Heart left ventricle (tissue), 16 donors: ENCODE data around the gene SUMF2. TPM values are rescaled to one million over a fixed set of nuclear protein-coding genes. Genes with fewer than 3 reads are reported as not detected.
"Not testable (repeated sequence)": the region's sequence is repeated elsewhere in the genome, so short reads cannot be mapped to it uniquely, and the experiment has no call there.

ENCODE experiments used
- ATAC-seq, 4 donors: fragments of 200-7000 bp; cut with Tn5 transposase; one replicate each; pipeline ENCODE4 v1.9.1; 2020 to 2022; ENCODE audit warnings: moderate library complexity in 4 of 4, mild to moderate bottlenecking in 3 of 4, moderate number of reproducible peaks in 1 of 4
- DNase-seq, 5 donors: peaks; one replicate each; pipeline ENCODE4 v3.0.0-alpha.2; 2020
- H3K27ac ChIP-seq, 12 donors: fragments of 200-600 bp; sonication (generic) in 4 of 12; one replicate each; pipeline versions ENCODE4 v1.5.0 to v1.8.0; 2016 to 2022; ENCODE audit warnings: mild to moderate bottlenecking in 2 of 12
- H3K27me3 ChIP-seq, 9 donors: fragments of 200-600 bp; sonication (generic) in 2 of 9; one replicate each; pipeline versions ENCODE4 v1.5.1 to v1.8.0; 2016 to 2022; ENCODE audit warnings: mild to moderate bottlenecking in 3 of 9
- H3K36me3 ChIP-seq, 9 donors: fragments of 200-600 bp; sonication (generic) in 2 of 9; one replicate each; pipeline versions ENCODE4 v1.5.0 to v1.8.0; 2018 to 2022; ENCODE audit warnings: mild to moderate bottlenecking in 2 of 9
- H3K4me1 ChIP-seq, 12 donors: fragments of 200-600 bp; sonication (generic) in 4 of 12; one replicate each; pipeline versions ENCODE4 v1.5.0 to v1.8.0; 2016 to 2022; ENCODE audit warnings: mild to moderate bottlenecking in 3 of 12
- H3K4me3 ChIP-seq, 12 donors: fragments of 200-600 bp; sonication (generic) in 4 of 12; one replicate each; pipeline versions ENCODE4 v1.5.0 to v1.8.0; 2017 to 2022; ENCODE audit warnings: mild to moderate bottlenecking in 9 of 12, moderate library complexity in 4 of 12
- H3K9me3 ChIP-seq, 12 donors: fragments of 200-600 bp; sonication (generic) in 4 of 12; one replicate each; pipeline versions ENCODE4 v1.5.0 to v1.8.0; 2016 to 2022; ENCODE audit warnings: mild to moderate bottlenecking in 1 of 12
- CTCF ChIP-seq, 12 donors: fragments of 200-600 bp; sonication (generic) in 4 of 12; IDR thresholded peaks; one replicate each; pipeline versions ENCODE4 v1.5.0 to v1.8.0; 2018 to 2022; ENCODE audit warnings: antibody characterized with exemption in 12 of 12, mild to moderate bottlenecking in 5 of 12
- POLR2A ChIP-seq, 2 donors: fragments of 450-650 bp; IDR thresholded peaks; one replicate each; pipeline ENCODE4 v1.6.1; 2017; ENCODE audit warnings: antibody characterized with exemption in 2 of 2, mild to moderate bottlenecking in 2 of 2, moderate library complexity in 2 of 2
- WGBS, 4 donors: extraction: QIAGEN DNeasy Blood & Tissue Kit in 2 of 4; methylation state at CpG; one replicate each; pipeline versions ENCODE4 v1.1.5 to v1.1.7; 2013 to 2018; 5-methylcytosine and 5-hydroxymethylcytosine counted together
- intact Hi-C, 10 donors: fragments of 100-400 bp; cut with DNase I; formaldehyde crosslinking; loops; one replicate each; pipeline versions ENCODE4 v1.11.1 to v1.14.2; 2022
- long read RNA-seq, 3 donors: library from polyadenylated mRNA; unstranded; transcript quantifications; one replicate each; pipeline ENCODE4 v2.0.0, GENCODE V29; 2020 to 2021
- polyA plus RNA-seq, 2 donors: library from polyadenylated mRNA; stranded (reverse); fragments of 200-250 nt; gene quantifications; one replicate each; pipeline ENCODE4 v1.2.3, GENCODE V29; 2013
- total RNA-seq, 9 donors: library from RNA; depleted of rRNA in 2 of 9; stranded (reverse); fragments of >200 nt in 2 of 9; fragmentation: NEBNext Ultra II Directional in 3 of 9; extraction: Animal tissue kit (Norgen Biotek cat#: 25700) in 3 of 9; gene quantifications; one replicate each; pipeline versions ENCODE4 v1.1.0 to v1.2.4, GENCODE V29; 2016 to 2023
- donor health status: ischemic (EF 13 %, LVEDD 7.1; RV severe dilation, severe dysfunction).
- donor health status: healthy with polysubstance abuse.
- donor health status: DM: no; HTN: yes; CAD: no.
- donor health status: DM: no; HTN: no; CAD: no.
- donor health status: ischemic (EF 25% LVEDD 6.9; RV normal size, moderate dysfunction).
- donor health status: ischemic (EF 25% LVEDD 5.7; RV mildly dilated, moderate dysfunction).
- donor health status: healthy.
- donor health status: DM: yes; HTN: yes; CAD: no.
- donor health status: ischemic (EF 35%, LVEDD 5.7; RV mildly dilated, moderate dysfunction).
- donor health status: nonischemic (EF 11% LVEDD 7.7; RV severe dilation, severe dysfunction).
- donor health status: DM: yes; HTN: yes; CAD: no.
- donor health status: PGD.
- donor health status: ischemic (EF 29% LVEDD 5.4; RV normal size, mild dysfunction).
- donor health status: nonischemic (EF 23%, LVEDD 6.1; RV moderate dilation, normal function).

Gene SUMF2
- total RNA-seq (10 to 100 TPM; 23.1 to 61.5 (median 30.9) TPM), polyA plus RNA-seq (10 to 100 TPM; 35.5 to 42.4 TPM)
- long read RNA-seq, donor 1, transcript SUMF2-208 (9 exons, 2,052 nt) = major isoform, 28 of 47 reads
- long read RNA-seq, donor 1, partial matches to known transcripts = 1 of 47 reads
- long read RNA-seq, donor 1, other reads (novel, unspliced or antisense) = 7 of 47 reads
- long read RNA-seq, donor 2, transcript SUMF2-208 (9 exons, 2,052 nt) = major isoform, 129 of 191 reads
- long read RNA-seq, donor 2, transcript SUMF2-204 (8 exons, 1,683 nt) = minor isoform, 9 of 191 reads
- long read RNA-seq, donor 2, transcript SUMF2-207 (8 exons, 1,792 nt) = minor isoform, 13 of 191 reads
- long read RNA-seq, donor 2, partial matches to known transcripts = 9 of 191 reads
- long read RNA-seq, donor 2, other reads (novel, unspliced or antisense) = 18 of 191 reads
- long read RNA-seq, donor 3, transcript SUMF2-208 (9 exons, 2,052 nt) = major isoform, 25 of 45 reads
- long read RNA-seq, donor 3, partial matches to known transcripts = 4 of 45 reads
- long read RNA-seq, donor 3, other reads (novel, unspliced or antisense) = 5 of 45 reads

- Histone ChIP-seq H3K27ac (peak within 1 kb of the TSS; percentile 54 to 93 (median 90)), H3K9me3 (no peaks in the 10 kb centered on the region), H3K4me1 (peaks cover 0 to 32% (median 11%) of the 10 kb centered on the region in 12 donors), H3K27me3 (no peaks in the 10 kb centered on the region), H3K4me3 (peak within 1 kb of the TSS; percentile 52 to 94 (median 76)), H3K36me3 (peaks cover 0 to 60% (median 51%) of the 10 kb centered on the region in 9 donors)
- DNase-seq = peak; percentile 93 to 97 (median 95)
- intact Hi-C loops = loop anchor here in 3 of 10 donors (1.0 to 10.0 kb wide), 4 partner anchors 13 to 169 kb away; partner anchors contain the start of genes CCT6A (in 1 of the 3), NIPSNAP2 (in 1 of the 3) and PSPH (in 1 of the 3)
- 0 to 1% (median 1%) methylated on average over 13 to 49 of the region's 49 CpGs for WGBS, 4 donors
- ATAC-seq = peak; percentile 99 to 100 (median 100)
- peak in 1 of 2 donors; percentile 83 for TF ChIP-seq POLR2A (IDR thresholded peaks at IDR 0.05)
- TF ChIP-seq CTCF (IDR thresholded peaks at IDR 0.05) = peak in 10 of 12 donors; percentile 5 to 50 (median 31)
These were observed at the start of gene SUMF2 for GRCh38 chr7:56063882-56064625. Gene SUMF2 (plus strand): TSS chr7:56064286. CDS start chr7:56064312, 26 bp downstream.

- ATAC-seq, H3K27ac ChIP-seq, H3K4me3 ChIP-seq, H3K4me1 ChIP-seq, H3K9me3 ChIP-seq, H3K27me3 ChIP-seq, DNase-seq, intact Hi-C loops: not testable (repeated sequence)
- peaks cover 0 to 57% (median 30%) of the 10 kb centered on the region in 9 donors for H3K36me3 ChIP-seq
- WGBS, 4 donors = 95 to 96% (median 95%) methylated on average over 3 of the region's 3 CpGs
These were observed 47.1 kb upstream of the SUMF2 start for GRCh38 chr7:56017015-56017414.

- 76 to 87% (median 83%) methylated on average over 9 of the region's 9 CpGs for WGBS, 4 donors
- ATAC-seq (no peak), DNase-seq (no peak)
- Histone ChIP-seq H3K4me1 (peaks cover 0 to 5% (median 0%) of the 10 kb centered on the region in 12 donors), H3K36me3 (peaks cover 0 to 40% (median 22%) of the 10 kb centered on the region in 9 donors), H3K27me3 (no peaks in the 10 kb centered on the region), H3K9me3 (no peaks in the 10 kb centered on the region), H3K4me3 (no peak overlapping the region), H3K27ac (no peak overlapping the region)
- intact Hi-C loops = no loop called here
- TF ChIP-seq POLR2A (IDR thresholded peaks at IDR 0.05) = no peak
- no peak for TF ChIP-seq CTCF (IDR thresholded peaks at IDR 0.05)
These were observed 44.6 kb upstream of the SUMF2 start for GRCh38 chr7:56019501-56019900.

- no peaks in the 10 kb centered on the region for H3K27me3 ChIP-seq
- peak; percentile 69 to 76 (median 72) for ATAC-seq
- TF ChIP-seq POLR2A (IDR thresholded peaks at IDR 0.05) (no peak), CTCF (IDR thresholded peaks at IDR 0.05) (no peak)
- H3K36me3 ChIP-seq = peaks cover 0 to 25% (median 15%) of the 10 kb centered on the region in 9 donors
- H3K9me3 ChIP-seq = no peaks in the 10 kb centered on the region
- no peak for DNase-seq
- H3K4me1 ChIP-seq = peaks cover 0 to 5% (median 0%) of the 10 kb centered on the region in 12 donors
- intact Hi-C loops = no loop called here
- H3K4me3 ChIP-seq = no peak overlapping the region
- peak overlapping the region in 1 of 12 donors; percentile 17 for H3K27ac ChIP-seq
These were observed 40.6 kb upstream of the SUMF2 start for GRCh38 chr7:56023500-56023899.
